ENCODE measurements around the gene ZFYVE21.

The ZFYVE21 gene

GRCh38 chr14:103692159-103692558, 23.5 kb upstream of the ZFYVE21 start:
- DNase-seq (ENCODE audit: low read depth in 2 of 2) = no peak

GRCh38 chr14:103692871-103693270, 22.7 kb upstream of the ZFYVE21 start:
- no peak for DNase-seq (ENCODE audit: low read depth in 2 of 2)

DNA sequence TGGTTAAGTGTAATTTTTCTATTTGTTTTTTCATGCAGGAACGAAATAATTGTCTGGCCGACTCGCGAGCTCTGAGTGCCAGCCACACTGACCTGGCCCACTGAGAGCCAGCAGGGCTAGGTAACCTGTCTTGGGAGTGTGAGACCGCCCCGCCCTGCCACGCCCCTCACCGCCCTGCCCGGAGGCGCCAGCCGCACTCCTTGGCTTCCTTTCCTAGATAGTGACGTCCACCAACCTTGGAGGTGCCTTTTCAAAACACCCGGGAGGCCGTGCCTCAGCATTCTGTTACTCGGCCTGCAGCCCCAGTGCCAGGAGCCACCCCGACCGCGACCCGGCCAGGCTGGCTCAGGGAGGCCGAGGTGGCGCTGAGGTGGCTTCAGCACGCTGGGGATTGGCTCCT, 22.1 kb upstream of the ZFYVE21 start:
- no peak for DNase-seq (ENCODE audit: low read depth in 2 of 2)

GRCh38 chr14:103694572-103695026, 21.0 kb upstream of the ZFYVE21 start:
- no peak for DNase-seq (ENCODE audit: low read depth in 2 of 2)

- DNase-seq (ENCODE audit: low read depth in 2 of 2) = no peak
These were observed 20.1 kb upstream of the ZFYVE21 start for GRCh38 chr14:103695296-103696069.

- no peak for DNase-seq (ENCODE audit: low read depth in 2 of 2)
These were observed 19.6 kb upstream of the ZFYVE21 start for GRCh38 chr14:103696070-103696402.

DNA sequence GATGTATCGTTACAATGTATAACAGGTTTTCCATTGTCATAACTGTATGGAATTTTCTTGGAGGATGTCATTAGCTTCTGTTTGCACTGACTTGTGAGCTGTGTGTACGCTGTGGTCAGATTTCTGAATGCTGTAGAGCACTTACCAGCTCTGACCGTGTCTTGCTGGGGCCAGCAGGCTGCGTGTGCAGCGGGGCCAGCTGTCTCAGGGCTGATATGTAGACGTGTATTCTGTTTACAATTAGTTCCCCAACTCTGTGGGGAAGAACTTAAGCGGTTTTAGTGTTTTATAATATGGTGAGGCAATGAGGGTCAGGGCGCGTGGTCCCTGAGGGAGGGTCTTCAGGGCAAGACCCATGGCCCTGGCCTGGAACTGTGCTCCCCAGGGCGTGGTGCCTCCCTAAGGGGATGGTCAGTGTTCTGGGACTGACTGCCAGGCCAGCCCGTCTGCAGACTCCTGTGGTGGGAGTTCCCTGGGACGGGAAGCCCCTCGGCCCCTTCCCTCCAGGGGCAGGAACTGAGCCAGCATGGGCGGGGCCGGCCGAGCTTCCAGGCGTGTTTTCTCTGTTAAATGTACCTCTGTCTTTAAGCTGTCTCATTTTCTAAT, 19.0 kb upstream of the ZFYVE21 start:
- DNase-seq (ENCODE audit: low read depth in 2 of 2) = no peak

DNA sequence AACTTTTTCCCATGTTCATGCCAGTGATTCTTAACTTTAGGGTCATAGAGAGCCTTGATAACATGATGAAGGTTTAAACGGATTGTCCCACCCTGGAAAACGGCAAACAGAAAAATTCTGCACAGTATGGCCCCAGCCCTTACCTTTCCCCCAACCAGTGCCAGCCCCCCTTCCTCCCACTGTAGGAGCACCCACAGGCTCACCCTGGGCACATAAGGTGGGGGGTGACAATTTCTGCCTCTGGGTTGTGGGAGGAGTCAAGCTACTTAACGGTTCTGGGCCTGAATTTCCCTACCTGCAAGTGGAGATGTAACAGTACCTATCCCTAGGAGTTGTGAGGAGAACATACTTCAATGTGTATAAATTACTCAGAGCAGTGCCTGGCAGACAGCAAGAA, 18.4 kb upstream of the ZFYVE21 start:
- DNase-seq (ENCODE audit: low read depth in 2 of 2) = no peak

DNA sequence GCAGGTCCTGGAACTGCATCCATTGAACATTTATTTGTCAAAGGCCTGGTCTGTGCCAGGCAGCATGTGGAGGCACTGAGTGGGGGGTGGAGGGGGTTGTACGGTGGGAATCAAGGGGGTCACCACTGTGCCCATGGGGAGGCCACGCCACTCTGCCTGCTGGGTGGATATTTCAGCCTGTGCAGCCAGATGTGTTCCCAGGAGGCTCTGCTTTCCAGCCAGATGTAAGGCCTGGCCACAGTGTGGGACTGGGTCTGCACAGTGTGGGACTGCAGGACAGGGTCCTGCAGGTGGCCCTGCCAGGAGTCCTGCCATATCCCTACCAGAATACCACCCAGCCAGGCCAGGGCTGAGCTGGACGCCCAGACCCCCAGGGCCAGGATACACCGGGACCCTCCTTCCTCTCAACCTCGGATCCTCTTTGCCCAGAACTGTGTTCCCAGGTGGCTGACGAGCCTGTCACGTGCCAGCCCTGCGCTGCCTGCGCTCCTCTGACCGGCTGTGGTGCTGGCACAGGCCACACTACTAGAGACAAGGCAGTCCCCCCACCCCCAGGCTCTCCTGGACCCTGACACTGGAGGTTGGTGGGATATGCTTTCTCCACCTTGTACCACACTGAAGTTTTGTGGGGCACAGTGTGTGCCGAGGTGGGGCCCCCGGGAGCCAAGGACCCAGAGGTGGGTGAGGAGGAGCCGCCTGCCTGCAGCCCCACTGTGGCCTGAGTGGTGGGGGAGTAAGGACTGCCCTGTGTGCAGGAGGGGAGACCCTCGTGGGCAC, 17.8 kb upstream of the ZFYVE21 start:
- no peak for DNase-seq (ENCODE audit: low read depth in 2 of 2)

GRCh38 chr14:103698380-103699260, 17.0 kb upstream of the ZFYVE21 start:
- no peak for DNase-seq (ENCODE audit: low read depth in 2 of 2)

DNA sequence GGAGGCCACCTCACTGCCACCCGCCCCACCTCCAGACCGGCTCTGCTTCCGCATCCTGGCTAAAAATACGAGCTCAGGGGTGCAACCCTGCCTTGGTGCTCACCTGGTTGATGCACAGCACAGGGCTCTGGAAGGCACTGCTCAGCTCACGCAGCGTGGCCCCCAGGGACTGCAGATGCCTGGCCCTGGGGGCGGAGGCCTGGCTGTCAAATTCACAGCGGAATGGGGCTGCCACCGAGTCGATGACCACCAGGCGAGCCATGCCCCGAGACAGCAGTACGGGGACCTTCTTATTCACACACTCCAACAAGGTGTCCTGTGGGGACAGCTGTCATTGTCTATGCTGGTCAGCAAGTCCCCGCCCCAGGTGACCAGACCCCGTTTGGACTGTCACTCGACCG, 16.3 kb upstream of the ZFYVE21 start:
- no peak for DNase-seq (ENCODE audit: low read depth in 2 of 2)

DNA sequence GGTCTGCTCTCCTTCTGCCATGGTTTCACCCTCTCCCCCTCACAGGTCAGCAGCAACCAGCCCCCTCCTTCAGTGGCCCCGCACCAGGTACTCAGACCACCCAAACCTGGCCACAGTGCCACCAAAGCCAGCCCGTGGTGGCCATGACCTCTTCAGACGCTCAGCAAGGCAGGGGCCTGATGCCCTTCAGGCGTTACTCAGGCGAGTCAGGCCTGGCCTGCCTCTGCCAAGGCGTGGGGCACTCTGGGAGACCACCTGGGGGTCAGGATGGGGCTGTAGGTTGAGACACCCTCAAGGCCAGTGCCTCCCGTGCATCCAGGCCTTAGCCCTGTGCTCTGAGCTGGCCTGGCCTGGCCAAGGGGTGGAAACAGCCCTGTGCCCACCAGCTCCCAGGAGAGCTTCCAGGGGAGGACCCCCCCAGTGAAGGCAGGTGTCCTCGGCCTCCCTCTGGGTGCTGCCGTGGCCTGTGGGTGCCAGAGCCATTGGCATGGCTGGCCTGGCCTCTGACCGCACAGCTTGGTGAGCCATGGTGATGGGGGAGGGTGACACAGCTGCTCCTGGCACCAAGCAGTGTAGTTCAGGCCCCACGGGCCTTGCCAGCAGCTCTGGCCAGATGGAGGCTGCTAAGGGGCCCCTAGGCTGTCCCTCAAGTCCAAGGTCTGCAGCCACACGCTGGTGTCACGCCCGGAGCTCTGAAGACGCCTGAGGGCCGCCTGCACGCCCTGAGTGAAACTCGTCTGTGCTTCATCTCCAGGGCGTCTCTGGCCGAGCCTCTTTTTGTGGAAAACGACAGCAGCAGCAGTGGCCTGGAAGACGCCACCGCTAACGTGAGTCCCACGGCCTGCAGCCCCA, 15.5 kb upstream of the ZFYVE21 start:
- DNase-seq (ENCODE audit: low read depth in 2 of 2) = no peak

- DNase-seq (ENCODE audit: low read depth in 2 of 2) = no peak
These were observed 14.7 kb upstream of the ZFYVE21 start for GRCh38 chr14:103700753-103701490.

DNA sequence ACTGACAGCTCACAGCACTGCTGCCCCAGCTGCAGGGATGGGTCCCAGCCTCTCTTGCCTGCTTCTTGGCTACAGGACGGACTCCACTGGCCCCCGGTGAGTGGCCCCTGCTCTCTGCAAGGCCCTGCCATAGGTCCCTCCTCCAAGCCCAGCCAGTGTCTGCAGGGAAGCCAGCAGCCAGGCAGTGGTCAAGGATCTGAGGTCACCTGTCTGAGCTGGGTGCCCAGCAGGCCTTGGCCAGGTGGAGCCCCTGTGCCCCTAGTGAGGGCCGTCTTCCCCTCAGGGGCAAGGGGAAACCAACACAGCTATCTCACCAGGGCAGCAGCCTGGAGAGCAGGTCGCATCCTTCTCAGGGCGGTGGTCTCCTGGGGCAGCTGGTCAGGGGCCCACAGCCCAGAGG, 13.5 kb upstream of the ZFYVE21 start:
- no peak for DNase-seq (ENCODE audit: low read depth in 2 of 2)

- no peak for DNase-seq (ENCODE audit: low read depth in 2 of 2)
These were observed 12.8 kb upstream of the ZFYVE21 start for GRCh38 chr14:103702497-103703432.

GRCh38 chr14:103703433-103704385, 11.9 kb upstream of the ZFYVE21 start:
- no peak for DNase-seq (ENCODE audit: low read depth in 2 of 2)

DNA sequence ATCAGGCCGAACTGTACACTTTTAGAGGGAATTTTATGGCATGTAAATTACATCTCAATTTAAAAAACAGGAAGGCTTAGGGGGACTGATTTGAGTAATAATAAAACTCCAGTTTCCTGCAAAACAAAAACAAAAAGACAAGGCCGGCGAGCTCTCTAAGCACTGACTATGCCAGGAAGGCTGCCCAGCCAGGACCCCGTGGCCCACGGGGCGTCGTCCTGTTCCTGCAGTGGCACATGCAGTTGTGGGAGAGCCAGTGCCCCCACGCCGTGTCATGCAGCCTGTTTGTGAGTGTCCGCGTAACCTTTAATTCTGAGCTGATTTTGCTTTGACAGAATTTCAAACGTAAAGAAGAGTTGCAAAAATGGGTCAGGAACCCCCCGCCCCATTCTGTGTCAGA, 10.9 kb upstream of the ZFYVE21 start:
- DNase-seq (ENCODE audit: low read depth in 2 of 2) = no peak

DNA sequence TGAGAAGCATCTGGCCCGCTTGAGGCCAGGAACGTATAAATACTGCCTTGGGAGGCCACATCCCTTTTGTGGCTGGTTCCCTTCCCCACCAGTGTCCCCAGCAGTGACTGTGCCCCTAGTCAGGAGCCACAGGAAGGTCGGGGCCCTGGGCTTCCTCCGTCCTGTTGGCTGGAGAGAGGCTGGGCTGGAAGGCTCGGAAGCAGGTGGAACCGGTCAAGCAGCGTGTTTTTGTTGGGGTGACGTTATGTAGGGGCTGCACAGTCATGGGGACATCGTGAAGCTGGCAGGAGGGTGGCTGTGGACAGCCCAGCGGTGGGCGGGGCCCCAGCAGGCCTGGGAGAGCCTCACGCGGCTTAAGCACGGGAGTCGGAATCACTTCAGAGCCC, 10.5 kb upstream of the ZFYVE21 start:
- DNase-seq (ENCODE audit: low read depth in 2 of 2) = no peak
